Stimulated activated CD4-positive, alpha-beta T cell treated with anti-CD3 and anti-CD28 coated beads, Interleukin-4, amount 100 ng/mL, for 4 hours (primary cell): Measurements from ENCODE around the gene NAA40.

Experiments
- DNase-seq, 2 experiments: peaks; one replicate each; pipeline ENCODE4 v3.0.0-alpha.2; 2020

Gene NAA40

DNA sequence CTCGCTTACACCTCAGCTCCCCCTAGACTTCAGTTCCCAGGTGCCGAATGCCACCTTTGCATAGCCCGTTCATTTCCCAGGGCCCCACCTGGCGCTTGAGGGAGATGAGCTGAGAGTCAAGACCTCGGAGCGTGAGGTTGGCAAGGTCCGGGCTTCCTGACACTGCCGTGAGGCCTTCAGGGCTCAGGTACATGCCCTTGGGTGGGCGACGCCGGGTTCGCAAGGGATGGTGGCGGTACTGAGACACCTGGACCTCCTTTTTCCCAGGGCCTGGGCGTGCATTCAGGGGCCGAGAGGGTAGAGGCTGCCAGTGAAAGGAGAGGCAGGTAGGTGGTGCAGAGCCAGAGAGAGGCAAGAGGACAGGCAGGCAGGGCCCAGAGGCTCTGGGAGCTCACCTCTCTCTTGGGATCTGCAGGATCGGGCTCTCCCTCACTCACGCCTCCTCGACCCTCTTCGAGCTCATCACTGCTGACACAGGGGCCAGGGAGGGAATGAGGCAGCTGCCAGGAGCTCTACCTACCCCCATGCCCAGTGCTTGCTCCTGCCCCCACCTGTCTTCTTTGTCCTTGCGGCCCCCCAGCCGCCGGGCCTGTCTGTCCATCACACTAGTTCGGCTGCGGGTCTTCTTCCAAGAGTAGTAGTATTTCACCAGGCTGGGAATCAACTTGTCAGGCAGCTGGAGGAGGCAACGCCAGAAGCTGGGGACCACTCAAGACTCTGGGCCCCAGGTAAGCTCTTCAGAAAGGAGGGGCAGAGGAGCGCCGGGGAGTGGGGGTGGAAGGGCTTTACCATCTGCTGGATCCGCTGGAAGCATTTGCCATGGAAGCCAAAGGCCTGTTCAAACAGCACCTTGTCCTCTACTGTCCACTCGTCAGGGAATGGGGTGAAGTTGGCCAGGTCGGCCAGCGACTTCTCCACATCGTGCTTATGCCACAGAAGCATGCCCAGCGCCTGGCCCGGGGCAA, 24.7 kb upstream of the NAA40 start:
- DNase-seq = no peak

GRCh38 chr11:63914896-63915691, 23.7 kb upstream of the NAA40 start:
- DNase-seq = no peak

DNA sequence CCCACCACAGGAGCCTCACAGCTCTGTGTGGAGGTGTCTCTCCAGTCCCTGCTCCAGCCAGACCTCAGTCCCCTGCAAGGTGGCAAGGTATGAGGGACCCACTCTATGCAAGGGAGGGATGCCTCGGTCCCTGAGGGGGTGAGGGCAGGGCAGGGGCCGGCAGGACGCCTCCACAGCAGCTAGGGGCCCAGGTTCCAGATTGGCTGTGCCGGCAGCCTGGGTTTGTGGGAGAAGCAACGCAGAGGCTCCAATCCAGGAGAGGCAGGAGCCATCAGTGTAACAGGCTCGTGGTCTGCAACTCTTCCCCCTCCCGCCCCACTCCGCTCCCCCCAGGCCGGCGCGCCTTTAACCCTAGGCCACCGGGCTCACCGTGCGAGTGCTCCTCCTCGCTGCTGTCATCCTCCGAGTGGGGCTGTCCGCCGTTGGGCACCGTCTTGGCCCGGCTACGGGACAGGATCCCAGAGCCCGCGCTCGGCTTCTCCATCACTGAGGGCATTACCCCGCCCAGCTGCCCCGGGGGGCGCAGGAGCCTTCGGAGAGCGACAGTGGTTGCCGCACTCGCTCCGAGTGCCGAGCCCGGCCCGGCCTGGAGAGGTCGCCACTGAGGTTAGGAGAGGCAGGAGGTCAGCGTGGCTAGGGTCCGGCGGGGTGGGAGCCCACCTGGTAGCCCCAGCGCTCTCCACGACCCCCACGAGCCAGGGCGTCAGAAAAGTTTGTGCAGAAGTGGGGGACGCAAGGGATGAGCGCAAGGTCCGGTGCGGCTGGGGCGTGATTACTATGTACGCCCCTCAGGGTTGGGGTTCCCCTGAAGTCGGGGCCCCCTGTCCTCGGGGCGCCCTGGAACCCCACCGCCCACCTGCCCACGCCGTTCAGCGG, 22.6 kb upstream of the NAA40 start:
- no peak for DNase-seq

GRCh38 chr11:63916837-63917691, 21.7 kb upstream of the NAA40 start, which contains the start of gene RCOR2:
Gene RCOR2 (minus strand): TSS chr11:63917164. CDS start chr11:63916456, 708 bp downstream.
- peak; percentile 61 to 62 for DNase-seq

- DNase-seq = no peak
Measured at GRCh38 chr11:63917692-63918506, 20.9 kb upstream of the NAA40 start.

GRCh38 chr11:63918507-63919191, 20.2 kb upstream of the NAA40 start:
- no peak for DNase-seq

DNA sequence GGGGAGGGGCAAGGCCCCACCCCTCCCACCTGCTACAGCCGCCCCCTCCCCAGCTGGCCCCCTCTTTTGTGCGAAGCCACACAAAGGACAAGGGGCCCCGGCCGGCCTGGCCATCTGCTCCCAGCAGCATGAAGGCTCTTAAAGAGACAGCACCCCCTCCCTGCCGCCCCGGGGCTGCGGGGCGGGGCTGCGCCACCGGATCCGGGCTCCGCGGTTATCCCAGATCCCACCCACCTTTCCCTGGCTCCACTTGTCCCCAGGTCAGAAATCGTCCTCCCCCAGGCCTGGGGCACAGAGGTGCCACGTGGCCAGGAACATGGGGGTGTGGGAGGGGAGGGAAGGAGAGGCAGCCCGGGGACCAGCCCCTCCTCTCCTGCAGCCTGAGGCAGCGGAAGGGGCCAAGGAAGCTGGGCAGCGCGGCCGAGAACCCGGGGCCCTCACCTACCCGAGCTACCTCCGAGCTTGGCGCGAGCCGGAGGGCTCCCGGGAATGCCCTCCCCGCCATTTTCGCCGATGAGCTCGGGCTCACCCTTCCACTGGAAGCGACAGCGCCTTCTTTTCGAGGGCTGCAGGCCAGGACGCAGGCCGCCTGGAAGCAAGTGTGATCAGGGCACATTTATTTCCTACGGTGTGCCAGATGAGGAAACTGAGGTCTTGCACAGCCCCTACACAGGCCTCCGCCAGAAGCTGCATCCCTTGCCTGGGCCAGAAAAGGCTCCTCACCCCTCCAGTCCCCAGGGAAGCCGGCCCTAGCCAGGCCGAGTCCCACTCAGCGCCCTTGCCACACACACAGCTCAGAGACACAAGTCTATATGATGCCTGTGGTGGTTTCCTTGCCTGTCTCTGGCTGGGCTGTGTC, 19.3 kb upstream of the NAA40 start:
- DNase-seq = no peak

GRCh38 chr11:63920126-63920938, 18.5 kb upstream of the NAA40 start:
- no peak for DNase-seq

DNA sequence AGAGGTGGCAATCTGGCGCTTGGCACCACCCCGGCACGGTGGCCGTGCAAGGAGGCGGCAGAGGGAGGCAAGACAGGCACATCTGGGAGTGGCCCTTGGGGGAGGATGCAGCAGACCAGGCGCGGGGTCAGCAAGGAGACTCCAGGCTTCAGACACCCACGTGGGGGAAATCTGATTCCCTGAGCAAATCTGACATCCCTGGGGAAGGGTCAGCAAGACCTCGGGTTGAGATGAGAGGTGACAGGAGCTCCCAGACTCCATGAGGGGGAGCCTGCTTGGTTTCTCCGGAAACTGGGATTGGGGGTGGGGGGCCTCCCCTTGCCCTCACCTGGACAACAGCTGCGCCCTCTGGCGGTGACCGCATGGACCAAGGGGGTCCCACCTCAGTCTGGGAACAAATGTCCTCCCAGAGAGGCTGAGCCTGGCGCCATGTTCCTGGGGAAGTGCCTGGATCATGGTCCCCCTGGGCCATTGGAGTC, 17.8 kb upstream of the NAA40 start:
- peak; percentile 23 to 40 for DNase-seq

DNA sequence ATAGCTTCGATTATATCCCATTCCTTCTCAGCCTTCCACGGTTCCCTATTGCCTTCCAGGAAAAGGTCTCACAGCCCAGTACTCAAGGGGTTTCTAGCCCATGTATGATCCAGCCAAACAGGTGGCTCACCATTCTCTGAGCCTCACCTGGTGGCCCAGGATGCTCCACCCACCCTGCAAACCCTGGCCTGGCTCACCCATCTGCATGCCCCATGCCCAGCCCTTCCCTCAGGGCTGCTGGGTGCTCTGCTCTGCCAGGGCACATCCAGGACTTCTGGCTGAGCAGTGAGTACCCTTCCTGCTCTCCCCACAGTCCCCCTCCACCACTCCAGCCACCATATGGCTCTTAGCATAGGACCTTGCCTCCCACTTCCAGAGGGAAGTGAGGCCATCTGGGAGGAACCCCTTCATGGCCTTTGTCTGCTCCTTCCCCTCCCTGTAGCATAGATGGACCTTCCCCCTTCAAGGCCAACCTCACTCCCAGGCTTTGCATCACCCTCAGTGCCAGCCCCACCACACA, 16.1 kb upstream of the NAA40 start:
- DNase-seq = no peak

- no peak for DNase-seq
Measured at GRCh38 chr11:63923319-63923718, 15.5 kb upstream of the NAA40 start.

DNA sequence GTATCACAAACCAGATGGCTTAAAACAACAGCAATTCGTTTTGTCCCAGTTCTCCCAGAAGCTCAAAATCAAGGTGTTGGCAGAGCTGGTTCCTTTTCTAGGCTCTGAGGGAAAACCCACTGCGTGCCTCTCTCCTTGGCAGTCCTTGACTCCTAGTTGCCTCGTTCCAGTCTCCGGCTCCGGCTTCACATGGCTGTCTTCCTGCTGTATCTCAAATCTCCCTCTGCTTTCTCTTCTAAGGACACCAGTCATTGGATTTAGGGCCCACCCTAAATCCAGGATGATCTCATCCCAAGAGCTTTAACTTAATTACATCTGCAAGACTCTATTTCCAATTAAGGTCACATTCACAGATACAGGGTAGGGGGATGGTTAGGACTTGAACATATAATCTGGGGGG, 9.2 kb upstream of the NAA40 start:
- no peak for DNase-seq

GRCh38 chr11:63931045-63931444, 7.8 kb upstream of the NAA40 start:
- no peak for DNase-seq

DNA sequence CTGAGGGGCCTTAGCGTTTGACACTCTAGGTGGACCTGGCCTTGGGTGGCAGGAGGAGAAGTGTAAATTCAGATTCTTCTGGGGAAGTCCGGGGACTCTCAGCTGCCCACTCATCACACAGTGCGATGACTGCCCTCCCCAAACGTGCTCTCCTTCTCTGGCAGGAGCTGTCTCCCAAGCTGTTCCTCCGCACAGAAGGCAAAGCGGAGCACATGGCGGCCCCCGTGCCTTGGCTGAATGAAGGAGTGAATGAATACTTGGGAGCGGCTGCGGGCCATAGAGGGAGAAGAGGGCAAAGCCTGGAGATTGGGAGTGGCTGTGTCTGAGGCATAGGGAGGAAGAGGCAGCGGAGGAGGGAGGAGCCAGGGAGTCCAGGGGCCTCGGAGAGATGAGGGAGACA, 6.9 kb upstream of the NAA40 start:
- DNase-seq = no peak

GRCh38 chr11:63933459-63933858, 5.3 kb upstream of the NAA40 start:
- no peak for DNase-seq

GRCh38 chr11:63937713-63938478, 906 bp upstream of the NAA40 start:
- no peak for DNase-seq

- no peak for DNase-seq
Measured at GRCh38 chr11:63939397-63939891, 642 bp downstream of the NAA40 start.
